Measurements from ENCODE around the gene TBX2.

- TF ChIP-seq CTCF (conservative IDR thresholded peaks at IDR 0.05; ENCODE audit: low read depth, low read length) (no peak), USF2 (IDR thresholded peaks at IDR 0.05; ENCODE audit: low read depth, low read length) (no peak), RAD21 (IDR thresholded peaks at IDR 0.05; ENCODE audit: low read length) (no peak), ELK1 (IDR thresholded peaks at IDR 0.05; ENCODE audit: borderline replicate concordance, low read depth, low read length) (no peak), BHLHE40 (IDR thresholded peaks at IDR 0.05; ENCODE audit: low read depth, low read length) (no peak), RCOR1 (IDR thresholded peaks at IDR 0.05; ENCODE audit: insufficient replicate concordance, low read length) (no peak), MXI1 (IDR thresholded peaks at IDR 0.05; ENCODE audit: borderline replicate concordance, low read depth, low read length) (no peak), RFX5 (IDR thresholded peaks at IDR 0.05; ENCODE audit: low read depth, low read length) (no peak), POLR2A (IDR thresholded peaks at IDR 0.05; ENCODE audit: low read depth, low read length) (no peak), MAZ (IDR thresholded peaks at IDR 0.05; ENCODE audit: borderline replicate concordance, low read depth, low read length) (no peak)
Observed at GRCh38 chr17:61414936-61415251, 15.3 kb downstream of the TBX2 start.
